Natural killer cell treated with Interleukin-12 subunit alpha and Interleukin-12 subunit beta and Interleukin-15 and Interleukin-18, amount 100 ng/mL, for 72 hours (primary cell): ENCODE measurements around the gene CFAP77. TPM values are rescaled to one million over a fixed set of nuclear protein-coding genes. Genes with fewer than 3 reads are reported as not detected.

ENCODE experiments used
- total RNA-seq, 2 donors: library from RNA; stranded (reverse); gene quantifications; one replicate each; pipeline ENCODE4 v1.2.3, GENCODE V29; 2022

The CFAP77 gene
- total RNA-seq, 2 donors from 2014 or later = not detected

Other genes starting within 250 kb of the CFAP77 start
- 10 to 100 TPM in 1 of 2 donors, 1 to 10 TPM in 1; 8.3 to 11.5 TPM for gene NTNG2, start 248.2 kb upstream of the CFAP77 start, total RNA-seq
- 10 to 100 TPM; 66.1 to 67.4 TPM for gene SETX, start 55.2 kb upstream of the CFAP77 start, total RNA-seq
- 10 to 100 TPM; 17.1 to 29.2 TPM for gene TTF1, start 3.4 kb upstream of the CFAP77 start, total RNA-seq
- gene BARHL1, start 172.4 kb downstream of the CFAP77 start, total RNA-seq = not detected